Measurements from ENCODE around the gene APOBEC3C. TPM values are rescaled to one million over a fixed set of nuclear protein-coding genes. Genes with fewer than 3 reads are reported as not detected.

Gene APOBEC3C
- total RNA-seq, 1 experiment from 2014 or later: 12.7 TPM

- CTCF ChIA-PET: no interaction called here
- TF ChIP-seq SIN3A (IDR thresholded peaks at IDR 0.05; ENCODE audit: borderline replicate concordance, insufficient read depth, low read depth, low read length): no peak
- no peak for TF ChIP-seq CTCF (IDR thresholded peaks at IDR 0.05)
- no peak for TF ChIP-seq REST (IDR thresholded peaks at IDR 0.05; ENCODE audit: insufficient read depth in 1 of 2, low read depth in 2 of 2, low read length in 1 of 2)
- no peak for TF ChIP-seq TCF7L2 (IDR thresholded peaks at IDR 0.05; ENCODE audit: low read depth, low read length)
- TF ChIP-seq POLR2AphosphoS5 (IDR thresholded peaks at IDR 0.05; ENCODE audit: low read depth, low read length): no peak
- Histone ChIP-seq H3K9me3 (ENCODE audit: control insufficient read depth, insufficient read depth, low read depth, low read length) (no peaks in the 10 kb centered on the region), H3K4me1 (ENCODE audit: control insufficient read depth, insufficient read depth, low read length) (no peaks in the 10 kb centered on the region), H3K4me3 (ENCODE audit: low read depth in 2 of 2, low read length in 2 of 2) (no peak overlapping the region), H3K27me3 (ENCODE audit: control insufficient read depth, insufficient read depth, low read length) (no peaks in the 10 kb centered on the region), H3K36me3 (ENCODE audit: control insufficient read depth, insufficient read depth, low read length) (no peaks in the 10 kb centered on the region), H3K27ac (ENCODE audit: low read length) (no peak overlapping the region)
- in situ Hi-C loops (cut with HindIII; ENCODE audit: low pct_unique_long_range_greater_than_20kb, low sequenced_read_pairs) (no loop called here), intact Hi-C loops (cut with micrococcal nuclease; ENCODE audit: unreplicated experiment) (no loop called here)
- BruUV-seq (replicated peaks): no TSS peak
- POLR2A ChIA-PET: no interaction called here
- ATAC-seq (no peak), DNase-seq (ENCODE audit: low read depth, low spot score) (no peak)
Observed at GRCh38 chr22:38996105-38996504, 18.0 kb upstream of the APOBEC3C start.

GRCh38 chr22:38997518-38997917 lies 16.5 kb upstream of the APOBEC3C start:
- Histone ChIP-seq H3K9me3 (ENCODE audit: control insufficient read depth, insufficient read depth, low read depth, low read length) (no peaks in the 10 kb centered on the region), H3K27me3 (ENCODE audit: control insufficient read depth, insufficient read depth, low read length) (no peaks in the 10 kb centered on the region), H3K4me1 (ENCODE audit: control insufficient read depth, insufficient read depth, low read length) (no peaks in the 10 kb centered on the region), H3K4me3 (ENCODE audit: low read depth in 2 of 2, low read length in 2 of 2) (no peak overlapping the region), H3K36me3 (ENCODE audit: control insufficient read depth, insufficient read depth, low read length) (no peaks in the 10 kb centered on the region), H3K27ac (ENCODE audit: low read length) (no peak overlapping the region)
- ChIA-PET CTCF (no interaction called here), POLR2A (no interaction called here)
- intact Hi-C loops (cut with micrococcal nuclease; ENCODE audit: unreplicated experiment): no loop called here
- TF ChIP-seq CTCF (IDR thresholded peaks at IDR 0.05): no peak
- TF ChIP-seq SIN3A (IDR thresholded peaks at IDR 0.05; ENCODE audit: borderline replicate concordance, insufficient read depth, low read depth, low read length): no peak
- no peak for TF ChIP-seq TCF7L2 (IDR thresholded peaks at IDR 0.05; ENCODE audit: low read depth, low read length)
- TF ChIP-seq REST (IDR thresholded peaks at IDR 0.05; ENCODE audit: insufficient read depth in 1 of 2, low read depth in 2 of 2, low read length in 1 of 2): no peak
- no peak for TF ChIP-seq POLR2AphosphoS5 (IDR thresholded peaks at IDR 0.05; ENCODE audit: low read depth, low read length)
- ATAC-seq (no peak), DNase-seq (ENCODE audit: low read depth, low spot score) (no peak)
- in situ Hi-C loops (cut with HindIII; ENCODE audit: low pct_unique_long_range_greater_than_20kb, low sequenced_read_pairs): no loop called here
- no TSS peak for BruUV-seq (replicated peaks)
